DMS 273 treated with DMSO at 0.1 percent for 48 hours (cell line): ENCODE results near the gene FGFR2.

Source experiments
- DNase-seq: peaks from one replicate; lab custom pipeline; 2025; lab: John Stamatoyannopoulos, UW

The FGFR2 gene

GRCh38 chr10:121610798-121611323, 12.6 kb upstream of the FGFR2 start:
- no peak for DNase-seq

DNA sequence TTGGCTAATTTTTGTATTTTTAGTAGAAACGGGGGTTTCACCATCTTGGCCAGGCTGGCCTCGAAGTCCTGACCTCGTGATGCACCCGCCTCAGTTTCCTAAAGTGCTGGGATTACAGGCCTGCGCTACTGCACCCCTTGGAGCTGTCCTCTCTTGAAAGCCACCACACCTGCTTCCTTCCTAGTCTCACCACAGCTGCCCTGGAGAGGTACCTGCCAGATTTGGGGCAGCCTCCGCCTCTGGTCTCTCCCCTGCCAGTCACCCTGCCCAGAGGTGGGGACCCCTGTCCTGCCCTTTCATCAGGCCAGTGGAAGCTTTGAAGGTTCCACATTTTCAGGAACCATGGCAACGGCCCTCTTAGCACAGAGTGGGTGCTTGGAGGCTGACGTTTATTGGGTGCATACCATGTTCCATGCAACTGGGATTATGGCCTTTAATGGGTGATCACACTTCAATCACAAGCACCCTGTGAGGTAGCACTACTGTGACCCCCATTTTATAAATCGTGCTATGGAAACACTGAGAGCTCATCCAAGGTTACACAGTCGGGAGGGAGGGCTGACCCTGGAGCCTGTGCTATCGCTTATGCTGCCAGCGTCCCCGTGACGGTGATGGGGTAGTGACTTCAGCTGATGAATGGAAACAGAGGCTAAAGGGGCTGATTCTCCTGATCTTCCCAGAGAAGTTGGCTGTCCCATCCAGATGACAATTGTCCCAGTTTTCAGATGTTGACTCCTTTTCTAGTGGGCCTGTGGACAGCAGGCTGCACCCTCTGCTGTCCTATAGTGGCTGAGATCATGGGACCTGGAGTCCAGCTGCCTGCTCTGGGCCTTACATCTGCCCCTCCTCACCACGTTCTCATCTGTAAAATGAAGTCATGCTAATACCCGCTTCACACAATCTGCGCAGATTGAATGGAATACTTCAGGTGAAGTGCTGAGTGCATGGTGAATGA, 11.5 kb upstream of the FGFR2 start:
- no peak for DNase-seq

DNA sequence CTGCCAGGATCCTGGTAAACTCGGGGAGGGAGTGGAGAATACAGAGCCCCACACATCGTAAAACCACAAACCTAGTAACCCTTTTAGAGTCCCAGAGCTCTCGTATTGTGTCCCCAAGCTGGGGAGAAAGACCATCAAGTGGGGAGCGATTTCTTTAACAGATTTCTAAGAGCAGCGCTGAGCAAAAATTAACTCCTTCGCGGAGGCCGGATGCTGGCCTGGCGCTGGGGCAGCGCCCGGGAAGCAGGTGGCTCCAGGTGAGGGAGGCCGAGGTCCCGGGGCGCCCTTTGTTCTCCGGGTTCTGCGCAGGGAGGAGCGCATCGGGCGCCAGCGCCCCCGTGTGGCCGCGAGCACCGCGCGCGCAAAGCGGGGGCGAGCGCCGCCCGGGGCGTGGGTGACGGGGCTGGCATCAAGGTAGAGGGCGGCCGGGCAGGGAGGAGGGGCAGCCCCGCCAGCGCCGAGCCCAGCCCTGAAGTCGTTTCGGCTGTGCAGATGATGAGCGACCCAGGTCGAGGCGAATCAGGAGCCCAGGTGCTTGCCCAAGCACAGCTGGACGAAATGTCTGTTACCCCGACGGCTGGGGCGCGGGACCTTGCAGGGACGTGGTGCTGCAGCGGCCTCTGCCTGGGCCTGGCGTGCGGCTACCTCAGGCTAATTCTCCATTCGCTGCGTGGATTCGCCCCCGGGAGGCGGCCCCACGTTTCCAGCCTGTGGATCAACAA, 10.4 kb upstream of the FGFR2 start:
- DNase-seq: no peak

DNA sequence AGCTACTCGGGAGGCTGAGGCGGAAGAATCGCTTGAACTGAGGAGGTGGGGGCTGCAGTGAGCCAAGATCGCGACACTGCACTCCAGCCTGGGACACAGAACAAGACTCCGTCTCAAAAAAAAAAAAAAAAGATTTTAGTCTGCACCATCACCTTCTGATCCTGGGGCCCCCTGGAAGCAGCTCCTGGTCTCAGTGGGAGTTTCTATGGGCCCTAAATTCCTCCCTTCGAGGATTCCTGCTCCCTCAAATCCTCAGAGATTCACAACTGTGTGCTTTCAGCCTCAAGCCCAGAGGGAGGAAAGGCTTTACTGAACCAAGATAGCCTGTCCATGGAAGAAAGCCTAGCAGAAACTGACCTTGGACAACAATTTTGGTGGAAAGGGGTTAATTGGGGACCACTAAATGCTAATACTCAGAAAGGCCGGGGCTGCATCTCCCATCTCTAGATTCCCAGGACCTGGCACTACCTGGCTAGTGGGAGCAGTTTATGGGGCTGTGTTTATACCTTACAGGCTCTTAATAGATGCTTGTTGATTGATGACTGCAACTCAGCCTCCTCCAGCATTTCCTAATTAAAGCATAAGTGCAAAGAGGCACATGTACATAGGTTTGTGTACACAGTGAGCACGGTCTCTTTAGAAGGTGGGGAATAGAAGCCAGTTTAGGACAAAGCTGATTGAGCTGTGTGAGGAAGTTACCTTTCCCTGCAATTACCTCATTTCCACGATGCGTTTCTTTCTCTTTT, 9.2 kb upstream of the FGFR2 start:
- no peak for DNase-seq

GRCh38 chr10:121605708-121606107, 7.5 kb upstream of the FGFR2 start:
- no peak for DNase-seq

DNA sequence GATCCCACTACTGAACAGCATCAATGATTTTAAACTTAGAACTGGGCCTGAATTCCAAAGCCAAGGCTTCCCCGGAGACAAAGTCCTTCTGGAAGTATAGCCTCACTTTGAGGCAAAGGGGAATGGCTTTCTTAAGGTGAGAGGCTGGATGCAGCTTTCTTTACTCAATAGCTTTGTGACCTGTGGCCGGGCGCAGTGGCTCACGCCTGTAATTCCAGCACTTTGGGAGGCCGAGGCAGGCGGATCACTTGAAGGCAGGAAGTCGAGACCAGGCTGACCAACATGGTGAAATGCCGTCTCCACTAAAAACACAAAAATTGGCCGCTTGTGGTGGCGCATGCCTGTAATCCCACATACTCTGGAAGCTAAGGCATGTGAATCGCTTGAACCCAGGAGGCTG, 3.2 kb upstream of the FGFR2 start:
- no peak for DNase-seq

- no peak for DNase-seq
Observed at GRCh38 chr10:121600611-121601010, 2.4 kb upstream of the FGFR2 start.

GRCh38 chr10:121599947-121600346, 1.7 kb upstream of the FGFR2 start:
- no peak for DNase-seq

DNA sequence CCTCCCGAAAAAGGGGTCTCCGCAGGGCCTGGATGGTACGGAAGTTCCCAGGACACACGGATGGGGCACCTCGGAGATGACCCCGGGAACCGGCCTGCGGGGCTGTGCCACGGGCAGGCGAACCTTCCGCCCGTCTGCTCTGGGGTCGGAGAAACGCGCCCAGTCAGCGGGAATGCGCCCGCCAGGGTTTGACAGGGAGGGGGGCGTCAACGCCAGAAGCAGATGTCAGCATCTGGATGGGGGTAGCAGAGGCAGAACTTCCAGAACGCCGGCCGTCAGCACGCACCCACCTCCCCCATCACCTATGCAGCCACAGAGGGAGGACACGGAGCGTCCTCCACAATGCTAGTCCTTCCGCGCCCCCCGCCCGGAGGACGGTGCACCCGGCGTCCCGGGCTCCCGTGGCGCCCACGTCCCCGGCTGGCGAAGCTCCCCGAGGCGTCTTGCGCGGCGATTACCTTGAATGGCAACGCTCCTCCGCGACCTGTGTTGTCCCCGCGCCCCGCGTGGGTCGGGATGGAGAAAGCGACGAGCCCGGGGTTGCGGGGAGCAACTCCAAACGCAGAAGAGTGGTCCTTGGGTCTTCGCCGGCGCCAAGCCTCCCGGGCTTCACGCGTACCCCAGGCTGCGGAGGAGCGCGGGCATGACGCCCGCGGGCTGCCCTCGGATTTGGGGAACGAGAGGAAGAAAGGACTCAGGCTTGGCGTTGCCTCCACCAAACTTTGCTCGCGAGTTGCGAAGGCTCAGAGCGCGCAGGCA, 561 bp downstream of the FGFR2 start:
- DNase-seq: no peak

GRCh38 chr10:121596689-121597503, 1.3 kb downstream of the FGFR2 start:
- DNase-seq: peak; percentile 7

DNA sequence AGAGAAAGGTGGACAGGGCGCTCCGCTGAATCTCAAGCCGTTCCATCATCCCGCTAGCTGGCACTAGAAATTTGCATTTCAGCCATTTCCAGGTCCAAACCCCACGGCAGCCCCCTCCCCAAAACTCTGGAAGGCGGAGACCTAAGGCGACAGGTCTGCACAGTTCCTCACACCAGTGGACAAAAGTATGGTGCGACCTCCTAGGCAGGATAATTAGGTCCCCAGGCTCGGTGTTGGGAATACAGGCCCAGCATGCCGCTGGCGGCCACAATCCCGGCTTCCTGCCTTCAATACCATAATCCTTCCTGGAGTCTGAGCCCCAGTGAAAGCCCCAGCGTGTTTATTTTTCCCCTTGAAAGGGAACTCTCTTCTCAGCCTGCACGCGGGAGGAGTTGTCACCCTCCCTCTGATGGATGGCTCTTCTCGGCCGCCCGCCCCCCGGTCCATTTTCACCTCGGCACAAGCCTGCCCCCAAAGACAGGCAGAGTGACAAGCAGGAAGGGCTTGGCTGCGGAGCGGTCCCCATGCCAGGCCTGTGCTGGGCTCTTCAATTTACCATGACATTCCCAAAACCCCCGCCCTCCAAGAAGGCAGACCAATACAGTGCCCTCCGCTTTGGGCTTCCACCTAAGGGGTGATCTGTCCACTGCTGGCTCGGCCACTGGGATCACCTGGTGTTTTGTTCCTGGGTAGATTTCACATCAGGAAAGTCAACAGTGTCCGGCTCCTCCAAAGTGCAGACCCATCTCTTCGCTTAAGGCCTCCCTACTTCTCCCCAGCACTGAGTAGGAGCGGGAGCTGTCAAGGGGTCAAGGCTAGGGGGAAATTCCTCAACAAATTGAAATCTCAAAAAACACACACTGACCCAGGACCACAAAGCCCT, 2.2 kb downstream of the FGFR2 start:
- no peak for DNase-seq

DNA sequence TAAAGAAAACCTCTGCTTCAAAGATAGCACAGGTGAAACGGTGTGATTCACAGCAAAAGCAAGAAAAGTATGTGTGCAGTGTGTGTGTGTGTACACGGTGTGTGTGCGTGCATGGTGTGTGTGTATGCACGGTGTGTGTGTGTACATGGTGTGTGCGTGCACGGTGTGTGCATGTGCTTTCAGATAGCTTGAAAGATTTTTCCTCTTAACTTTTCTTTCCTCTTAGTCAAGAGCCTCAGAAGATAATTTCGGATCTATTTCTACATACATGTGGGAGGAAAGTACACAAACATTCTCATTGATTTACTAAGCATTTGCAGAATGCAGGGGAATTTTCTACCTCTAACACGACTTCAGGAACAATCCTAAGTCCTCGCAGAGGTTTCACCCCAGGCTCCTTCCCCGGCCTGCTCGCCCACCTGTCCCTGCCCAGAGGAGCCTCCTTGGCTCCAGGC, 2.9 kb downstream of the FGFR2 start:
- no peak for DNase-seq

- DNase-seq: no peak
Observed at GRCh38 chr10:121594623-121595350, 3.5 kb downstream of the FGFR2 start.

DNA sequence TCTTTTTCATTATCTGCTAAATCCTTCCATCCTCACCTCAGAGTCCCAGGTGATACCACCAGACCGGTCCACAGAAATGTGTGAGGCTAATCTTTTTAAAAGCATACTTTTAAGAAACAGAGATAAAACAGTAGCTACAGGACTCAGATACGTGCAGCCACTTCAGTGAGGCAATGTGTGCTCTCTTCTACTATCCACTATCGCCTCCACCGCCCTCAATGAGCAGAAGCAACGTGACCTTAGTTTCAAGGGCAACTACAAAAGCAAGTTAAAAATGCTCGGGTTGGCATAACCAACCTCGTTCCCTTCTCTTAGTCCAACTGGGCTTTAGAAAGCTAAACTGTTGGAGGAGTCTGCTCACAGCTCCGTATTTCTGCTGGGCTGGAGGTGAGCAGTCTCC, 4.2 kb downstream of the FGFR2 start:
- no peak for DNase-seq

GRCh38 chr10:121593281-121594075, 4.8 kb downstream of the FGFR2 start:
- DNase-seq: no peak

DNA sequence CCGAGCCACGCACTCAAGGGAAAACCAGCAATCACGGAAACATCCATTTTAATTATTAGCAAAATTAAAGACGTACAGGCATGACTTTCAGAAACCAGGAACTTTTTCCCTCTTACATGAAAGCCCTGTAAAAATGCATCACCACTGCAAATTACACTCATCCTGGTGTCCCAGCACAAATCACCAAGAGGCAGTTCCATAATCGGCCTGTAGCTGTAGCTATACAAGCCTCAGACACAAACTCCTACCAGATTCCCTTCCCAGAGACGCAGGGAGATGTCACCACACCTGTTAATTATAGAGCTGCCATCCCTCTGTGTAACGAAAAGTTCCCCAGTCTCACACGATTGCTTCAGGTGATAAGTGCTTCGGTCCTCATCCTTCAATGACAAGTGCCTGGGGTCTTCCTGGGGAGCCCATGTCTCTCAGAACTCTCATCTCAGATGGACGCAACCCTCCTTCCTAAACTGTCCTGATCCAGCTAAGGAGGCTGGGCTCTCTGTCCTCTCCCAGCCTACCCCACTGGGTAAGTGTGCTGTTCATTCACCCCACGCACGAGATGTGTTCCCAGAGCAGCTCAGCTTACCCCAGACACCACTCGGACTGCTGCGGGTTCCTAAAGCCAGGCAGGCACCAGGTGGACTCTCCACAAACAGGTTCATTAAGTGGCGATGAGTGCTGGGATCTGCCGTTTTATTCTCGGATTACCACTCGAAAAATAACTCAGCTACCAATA, 5.9 kb downstream of the FGFR2 start:
- DNase-seq: no peak

GRCh38 chr10:121591186-121591585, 7.1 kb downstream of the FGFR2 start:
- DNase-seq: no peak
